ENCODE results near the gene ARFGAP2.

- TF ChIP-seq CTCF (IDR thresholded peaks at IDR 0.05 in 2 of 3, conservative IDR thresholded peaks at IDR 0.05 in 1 of 3; ENCODE audit: borderline replicate concordance in 1 of 3, insufficient read depth in 1 of 3, low read depth in 2 of 3, low read length in 2 of 3) = no peak
- peak; percentile 13 for TF ChIP-seq YY1 (IDR thresholded peaks at IDR 0.05; ENCODE audit: extremely low read depth, insufficient replicate concordance, low read depth, low read length)
- TF ChIP-seq POLR2AphosphoS5 (IDR thresholded peaks at IDR 0.05; ENCODE audit: low read depth, low read length) = peak; percentile 86
- TF ChIP-seq, protein P1, sequence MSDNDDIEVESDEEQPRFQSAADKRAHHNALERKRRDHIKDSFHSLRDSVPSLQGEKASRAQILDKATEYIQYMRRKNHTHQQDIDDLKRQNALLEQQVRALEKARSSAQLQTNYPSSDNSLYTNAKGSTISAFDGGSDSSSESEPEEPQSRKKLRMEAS (IDR thresholded peaks at IDR 0.05) = no peak
These were observed 37.4 kb upstream of the ARFGAP2 start for GRCh38 chr11:47213950-47214565.
